HG02870 (cell line): ENCODE data around the gene ANKRD30BL.
"Not testable (repeated sequence)": the region's sequence is repeated elsewhere in the genome, so short reads cannot be mapped to it uniquely, and the experiment has no call there.

Experiments
- ATAC-seq: cut with Tn5 transposase; IDR thresholded peaks from one replicate; pipeline ENCODE4 v1.9.1; 2021; ENCODE audit warnings: mild to moderate bottlenecking, moderate library complexity; ENCODE audit not compliant: unreplicated experiment

Gene ANKRD30BL, protein sequence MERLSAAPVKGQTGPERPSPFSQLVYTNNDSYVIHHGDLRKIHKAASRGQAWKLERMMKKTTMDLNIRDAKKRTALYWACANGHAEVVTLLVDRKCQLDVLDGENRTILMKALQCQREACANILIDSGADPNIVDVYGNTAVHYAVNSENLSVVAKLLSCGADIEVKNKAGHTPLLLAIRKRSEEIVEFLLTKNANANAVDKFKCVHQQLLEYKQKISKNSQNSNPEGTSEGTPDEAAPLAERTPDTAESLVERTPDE

DNA sequence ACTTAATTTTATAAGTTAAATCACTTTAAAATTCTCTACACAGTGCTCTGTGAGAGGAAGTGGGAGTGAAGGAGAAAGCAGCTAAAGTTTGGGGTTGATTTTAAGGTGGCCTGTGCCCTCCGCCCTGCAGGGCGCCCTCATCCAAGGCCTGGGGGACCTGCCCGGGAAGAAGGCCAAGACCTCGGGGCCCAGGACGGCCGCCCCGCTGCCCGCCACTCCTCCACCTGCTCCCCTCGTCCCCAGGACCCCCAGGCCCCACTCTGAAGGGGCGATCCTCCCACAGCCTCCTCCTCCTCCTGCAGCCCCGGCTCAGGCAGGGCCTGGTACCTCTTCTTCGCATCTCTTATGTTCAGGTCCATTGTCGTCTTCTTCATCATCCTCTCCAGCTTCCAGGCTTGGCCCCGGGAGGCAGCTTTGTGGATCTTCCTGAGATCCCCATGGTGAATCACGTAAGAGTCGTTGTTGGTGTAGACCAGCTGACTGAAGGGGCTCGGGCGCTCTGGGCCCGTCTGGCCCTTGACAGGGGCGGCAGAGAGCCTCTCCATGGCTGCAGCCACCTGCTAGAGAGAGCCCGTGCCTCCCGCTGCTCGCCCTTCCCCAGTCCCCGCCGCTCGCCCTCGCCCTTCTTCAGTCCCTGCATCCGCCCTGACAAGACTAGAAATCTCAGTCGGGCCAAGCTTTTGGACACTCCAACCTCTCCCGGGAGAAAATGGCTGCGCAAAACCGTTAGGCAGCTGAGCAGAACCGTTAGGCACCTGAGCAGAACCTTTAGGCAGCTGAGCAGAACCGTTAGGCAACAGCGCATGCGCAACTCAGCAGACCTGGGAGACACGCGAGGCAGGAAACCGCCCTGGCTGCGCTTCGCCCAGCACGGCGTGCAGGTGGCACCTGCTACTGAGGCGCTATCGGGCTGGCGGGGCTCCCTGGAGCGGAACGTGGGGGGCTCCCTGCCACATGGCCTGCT, at the start of gene ANKRD30BL:
Gene ANKRD30BL, minus strand, starts transcription at position 792 of the 964 bp plus-strand sequence. Its CDS starts 247 bp downstream, at position 545.
- ATAC-seq, result not testable (repeated sequence)

GRCh38 chr2:132202866-132203265, 41.1 kb upstream of the ANKRD30BL start:
- ATAC-seq, result not testable (repeated sequence)

- ATAC-seq, result not testable (repeated sequence)
Measured at GRCh38 chr2:132192854-132193253, 31.1 kb upstream of the ANKRD30BL start.

GRCh38 chr2:132167100-132167499, 5.3 kb upstream of the ANKRD30BL start:
- ATAC-seq, result not testable (repeated sequence)

DNA sequence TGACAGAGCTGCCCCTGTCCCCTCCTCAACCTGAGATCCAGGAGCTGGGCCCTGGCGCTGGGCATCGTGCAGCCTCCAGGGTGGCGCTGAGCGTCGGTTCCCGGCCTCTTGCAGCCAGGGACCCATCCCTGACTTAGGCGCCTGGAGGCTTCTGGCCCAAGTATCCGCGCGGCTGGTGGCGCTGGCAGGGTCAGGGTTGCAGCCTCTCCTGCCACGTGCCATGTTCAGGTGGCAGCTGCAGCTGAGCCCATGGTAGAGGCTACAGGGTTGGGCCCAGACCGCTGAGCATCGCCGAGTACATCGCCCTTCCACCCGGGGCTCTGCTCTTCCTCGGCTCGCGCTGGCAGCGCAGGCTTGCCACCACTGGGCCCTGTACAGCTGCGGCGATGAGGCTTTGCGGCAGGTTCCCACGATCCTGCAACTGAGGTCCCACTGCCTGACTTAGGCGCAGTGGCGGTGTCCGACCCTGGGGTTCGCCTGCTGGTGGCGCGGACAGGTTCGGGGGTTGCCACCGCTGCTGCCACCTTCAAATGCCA, 441 bp upstream of the ANKRD30BL start:
- not testable (repeated sequence) for ATAC-seq

GRCh38 chr2:132146774-132147173, 15.0 kb downstream of the ANKRD30BL start:
- ATAC-seq, result not testable (repeated sequence)
